Measurements from ENCODE around the gene TBC1D32.

GRCh38 chr6:121365536-121366521, 31.5 kb upstream of the TBC1D32 start:
- TF ChIP-seq CTCF (IDR thresholded peaks at IDR 0.05; ENCODE audit: low read length) (no peak), EZH2 (IDR thresholded peaks at IDR 0.05; ENCODE audit: borderline replicate concordance, low read length) (no peak)

Measured in OCI-LY1 (cell line).